ENCODE results near the gene SRC. TPM values are rescaled to one million over a fixed set of nuclear protein-coding genes. Genes with fewer than 3 reads are reported as not detected.
A peak's percentile ranks its signal among the peaks of the same experiment; 100 is the strongest.

The SRC gene
- total RNA-seq, 4 donors from 2014 or later = 21.8 to 30.9 (median 25.1) TPM

- peak in 1 of 2 donors; percentile 94 for DNase-seq (ENCODE audit: low spot score in 2 of 2)
- H3K4me3 ChIP-seq (ENCODE audit: low read depth, poor library complexity, severe bottlenecking) = no peak overlapping the region
- 25 to 33% methylated on average over 8 of the region's 8 CpGs for WGBS, 2 donors
- intact Hi-C loops (cut with DNase I; ENCODE audit: low total_unique reads) = no loop called here
- no peak for TF ChIP-seq POLR2A (IDR thresholded peaks at IDR 0.05)
- TF ChIP-seq CTCF (IDR thresholded peaks at IDR 0.05) = no peak
Measured at GRCh38 chr20:37356387-37356786, 10.4 kb downstream of the SRC start.

GRCh38 chr20:37356961-37357371, 11.0 kb downstream of the SRC start:
- TF ChIP-seq CTCF (IDR thresholded peaks at IDR 0.05) (no peak), POLR2A (IDR thresholded peaks at IDR 0.05) (no peak)
- DNase-seq (ENCODE audit: low spot score in 2 of 2) = no peak
- 55 to 72% methylated on average over 7 to 11 of the region's 11 CpGs for WGBS, 2 donors
- intact Hi-C loops (cut with DNase I; ENCODE audit: low total_unique reads) = no loop called here
- no peak overlapping the region for H3K4me3 ChIP-seq (ENCODE audit: low read depth, poor library complexity, severe bottlenecking)

GRCh38 chr20:37357481-37358365, 11.8 kb downstream of the SRC start:
- no peak for TF ChIP-seq CTCF (IDR thresholded peaks at IDR 0.05)
- no peak for TF ChIP-seq POLR2A (IDR thresholded peaks at IDR 0.05)
- no peak for DNase-seq (ENCODE audit: low spot score in 2 of 2)
- 71 to 76% methylated on average over 15 of the region's 15 CpGs for whole genome bisulfite sequencing, 2 donors
- H3K4me3 ChIP-seq (ENCODE audit: low read depth, poor library complexity, severe bottlenecking) = no peak overlapping the region
- intact Hi-C loops (cut with DNase I; ENCODE audit: low total_unique reads) = no loop called here

GRCh38 chr20:37358366-37359150, 12.6 kb downstream of the SRC start:
- no peak overlapping the region for H3K4me3 ChIP-seq (ENCODE audit: low read depth, poor library complexity, severe bottlenecking)
- peak; percentile 64 to 92 for DNase-seq (ENCODE audit: low spot score in 2 of 2)
- intact Hi-C loops (cut with DNase I; ENCODE audit: low total_unique reads) = no loop called here

GRCh38 chr20:37359331-37359730, 13.4 kb downstream of the SRC start:
- no peak for DNase-seq (ENCODE audit: low spot score in 2 of 2)
- H3K4me3 ChIP-seq (ENCODE audit: low read depth, poor library complexity, severe bottlenecking) = no peak overlapping the region
- intact Hi-C loops (cut with DNase I; ENCODE audit: low total_unique reads) = no loop called here
- WGBS, 2 donors = 66 to 67% methylated on average over 9 of the region's 9 CpGs
- no peak for TF ChIP-seq POLR2A (IDR thresholded peaks at IDR 0.05)
- TF ChIP-seq CTCF (IDR thresholded peaks at IDR 0.05) = no peak

More at GRCh38 chr20:37358366-37359150, 12.6 kb downstream of the SRC start:
- TF ChIP-seq CTCF (IDR thresholded peaks at IDR 0.05) (no peak), POLR2A (IDR thresholded peaks at IDR 0.05) (no peak)
- 31 to 36% methylated on average over 14 to 23 of the region's 23 CpGs for WGBS, 2 donors

Data from lower leg skin (tissue), 4 donors.